HEK293T (cell line): ENCODE data around the gene RNF44.

Experiments
- FOXK2 ChIP-seq: fragments of 450-650 bp; IDR thresholded peaks from 2 replicates; pipeline ENCODE4 v1.6.1; 2016; ENCODE audit warnings: mild to moderate bottlenecking
- NFRKB ChIP-seq: fragments of 450-650 bp; IDR thresholded peaks from 2 replicates; pipeline ENCODE4 v1.6.1; 2016; ENCODE audit warnings: mild to moderate bottlenecking, moderate library complexity
- TARDBP ChIP-seq: fragments of 450-650 bp; IDR thresholded peaks from 2 replicates; pipeline ENCODE4 v1.6.1; 2016

DNA sequence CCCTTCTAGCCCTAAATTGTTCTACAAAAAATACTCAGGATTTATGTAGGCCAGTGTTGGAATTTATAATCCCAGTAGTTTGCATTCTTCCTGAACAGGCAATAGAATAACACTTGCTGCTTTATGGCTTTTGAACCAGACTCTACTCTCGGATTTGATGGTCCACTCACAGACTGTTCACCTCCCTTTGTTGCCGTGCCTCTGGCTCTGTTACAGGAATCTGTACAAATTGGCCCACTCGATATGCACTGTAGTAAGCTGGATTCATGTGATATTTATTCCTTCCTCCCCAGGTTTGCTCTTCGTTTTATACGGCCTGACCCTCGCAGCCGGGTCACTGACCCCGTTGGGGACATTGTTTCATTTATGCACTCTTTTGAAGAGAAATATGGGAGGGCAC, 45.3 kb downstream of the RNF44 start:
- TF ChIP-seq FOXK2, result no peak
- TF ChIP-seq NFRKB, result no peak
- TF ChIP-seq TARDBP, result no peak
